Brain pericyte (primary cell): ENCODE data around the gene AGPAT2.

Experiments used
- DNase-seq: peaks from one replicate; pipeline ENCODE4 v3.0.0-alpha.2; 2012; ENCODE audit warnings: low read depth, low spot score

Gene AGPAT2

DNA sequence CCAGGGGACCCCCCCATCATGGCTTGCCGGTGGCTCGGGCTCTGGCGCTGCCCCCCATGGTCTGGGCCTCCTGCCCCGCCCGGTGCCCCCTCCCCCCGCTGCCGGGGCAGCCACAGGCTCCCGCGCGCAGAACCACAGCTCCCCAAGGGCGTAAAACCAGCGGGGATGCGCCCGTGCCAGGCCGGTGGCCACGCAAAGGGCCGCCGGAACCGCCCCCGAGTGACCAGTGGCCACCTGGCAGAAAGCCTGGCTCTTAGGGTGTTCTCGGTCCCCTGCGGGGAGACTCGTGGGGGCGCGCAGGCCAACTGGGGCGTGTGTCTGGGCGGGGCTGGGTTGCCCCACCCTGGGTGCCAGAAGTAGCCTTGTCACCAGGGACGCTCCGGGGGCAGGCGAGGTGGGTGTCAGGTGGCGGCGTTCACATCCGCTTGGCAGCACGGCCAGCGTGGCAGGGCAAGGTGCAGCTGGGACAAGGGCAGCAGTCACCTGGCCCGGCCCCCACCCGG, 515 bp upstream of the AGPAT2 start:
- no peak for DNase-seq

- no peak for DNase-seq
Measured at GRCh38 chr9:136686534-136686793, 793 bp downstream of the AGPAT2 start.

- no peak for DNase-seq
Measured at GRCh38 chr9:136685790-136686533, 1.3 kb downstream of the AGPAT2 start.

DNA sequence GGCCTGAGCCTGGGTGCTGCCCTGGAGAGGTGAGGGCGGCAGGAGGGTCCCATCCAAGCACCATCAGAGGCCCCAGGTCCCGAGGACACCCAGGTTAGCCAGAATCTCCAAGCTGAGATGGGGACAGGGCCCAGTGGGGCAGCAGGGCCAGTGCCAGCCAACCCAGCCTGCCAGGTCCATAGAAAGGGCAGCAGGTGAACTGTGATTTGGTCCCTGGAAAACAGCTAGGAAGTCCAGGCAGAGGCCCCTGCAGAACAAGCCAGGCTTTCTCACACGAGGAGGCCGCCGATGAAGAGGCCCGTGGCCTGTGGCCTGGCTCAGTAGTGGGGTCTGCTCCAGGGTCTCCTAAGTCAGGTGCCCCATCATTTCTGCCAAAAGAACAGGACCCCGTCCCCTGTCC, 2.0 kb downstream of the AGPAT2 start:
- DNase-seq = no peak

DNA sequence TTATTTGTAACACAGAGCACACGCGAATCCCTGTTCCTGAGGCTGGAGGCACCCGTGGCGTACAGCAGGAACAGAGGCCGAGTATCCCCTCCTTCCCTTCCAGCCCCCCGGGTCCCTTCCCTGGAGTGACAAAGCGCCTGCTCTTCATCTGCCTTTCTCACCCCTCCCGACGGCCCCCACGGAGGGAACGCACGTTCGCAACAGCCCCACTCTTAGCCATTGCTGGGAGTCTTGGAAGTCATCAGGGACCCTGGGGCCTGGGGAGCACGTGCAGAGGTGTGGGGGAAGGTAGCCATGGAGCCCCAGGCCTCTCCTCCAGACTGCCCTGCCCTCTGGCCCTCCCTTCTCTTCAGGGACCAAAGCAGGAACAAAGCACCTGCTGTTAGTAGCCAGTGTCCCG, 2.5 kb downstream of the AGPAT2 start:
- no peak for DNase-seq

GRCh38 chr9:136684339-136684738, 2.9 kb downstream of the AGPAT2 start:
- DNase-seq = no peak

DNA sequence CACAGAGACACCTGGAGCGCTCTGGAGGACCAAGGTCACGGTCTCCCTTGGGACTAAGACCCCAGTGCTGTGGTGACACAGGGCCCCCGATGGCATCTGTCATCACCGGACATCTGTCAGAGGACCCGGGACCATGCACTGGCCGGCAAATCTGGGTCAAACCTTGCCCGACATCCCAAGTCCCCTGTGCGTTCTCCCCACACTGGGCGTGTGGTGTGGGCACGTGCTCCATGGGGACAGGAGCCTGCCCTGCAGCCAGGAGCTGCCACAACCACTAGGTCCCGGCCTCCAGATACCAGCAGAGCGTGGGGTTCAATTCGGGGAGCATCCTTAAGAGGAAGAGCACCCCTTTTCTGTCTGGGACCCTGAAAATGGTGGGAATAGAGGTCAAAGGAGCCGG, 3.5 kb downstream of the AGPAT2 start:
- no peak for DNase-seq

- DNase-seq = no peak
Measured at GRCh38 chr9:136683173-136683745, 4.0 kb downstream of the AGPAT2 start.

DNA sequence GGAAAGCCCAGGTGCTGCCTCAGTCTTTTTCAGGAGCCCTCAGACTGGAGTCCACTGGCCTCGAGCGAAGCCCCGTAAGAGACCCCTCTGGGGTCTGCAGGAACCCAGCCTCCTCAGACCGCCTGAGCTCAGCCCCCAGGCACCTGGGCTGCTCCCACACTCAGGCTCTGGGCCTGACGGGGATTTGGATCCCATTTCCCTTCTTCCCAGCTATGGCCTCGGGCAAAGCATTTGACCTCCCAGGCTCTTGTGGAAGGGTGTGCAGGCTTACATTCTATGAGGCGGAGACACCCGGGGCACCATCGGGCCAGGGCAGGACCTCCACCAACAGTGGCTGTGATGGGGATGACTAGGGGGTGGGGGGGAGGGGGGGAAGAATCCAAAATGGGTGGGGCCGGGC, 4.5 kb downstream of the AGPAT2 start:
- DNase-seq = no peak

DNA sequence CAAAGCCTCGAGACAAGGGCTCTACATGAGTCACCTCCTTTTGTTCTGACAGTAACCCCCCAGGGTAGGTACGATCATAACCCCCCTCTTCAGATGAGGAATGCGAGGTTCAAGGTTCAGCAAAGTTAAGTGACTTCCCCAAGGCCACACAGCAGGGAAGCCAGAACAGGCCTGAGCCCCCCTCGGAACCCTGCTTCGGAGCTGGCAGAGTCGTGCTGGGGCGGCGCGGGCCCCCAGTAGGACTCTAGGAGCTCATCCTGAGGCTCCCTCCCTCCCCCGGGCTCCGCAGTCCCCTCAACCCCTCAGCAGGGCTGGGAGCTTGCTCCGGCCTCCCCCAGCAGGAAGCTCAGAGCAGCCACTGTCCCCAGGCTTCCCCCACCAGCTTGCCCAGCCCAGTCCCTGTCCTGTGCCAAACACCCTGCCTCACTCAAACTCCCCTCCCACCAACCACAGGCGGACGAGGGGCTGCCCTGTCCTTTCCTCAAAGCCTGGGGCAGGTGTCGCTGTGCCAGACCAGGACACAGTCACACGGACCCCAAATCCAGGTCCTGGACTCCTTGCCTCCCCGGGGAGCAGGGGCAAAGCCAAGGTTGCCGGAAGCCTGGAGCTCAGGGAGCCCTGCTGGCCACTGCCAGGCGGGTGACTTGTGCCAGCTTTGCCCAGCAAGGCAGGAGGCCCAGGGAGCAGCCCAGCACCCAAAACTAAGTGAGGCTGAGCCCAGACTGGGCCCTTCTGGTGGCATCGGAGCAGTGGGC, 5.1 kb downstream of the AGPAT2 start:
- no peak for DNase-seq

GRCh38 chr9:136681029-136681428, 6.2 kb downstream of the AGPAT2 start:
- DNase-seq = no peak

DNA sequence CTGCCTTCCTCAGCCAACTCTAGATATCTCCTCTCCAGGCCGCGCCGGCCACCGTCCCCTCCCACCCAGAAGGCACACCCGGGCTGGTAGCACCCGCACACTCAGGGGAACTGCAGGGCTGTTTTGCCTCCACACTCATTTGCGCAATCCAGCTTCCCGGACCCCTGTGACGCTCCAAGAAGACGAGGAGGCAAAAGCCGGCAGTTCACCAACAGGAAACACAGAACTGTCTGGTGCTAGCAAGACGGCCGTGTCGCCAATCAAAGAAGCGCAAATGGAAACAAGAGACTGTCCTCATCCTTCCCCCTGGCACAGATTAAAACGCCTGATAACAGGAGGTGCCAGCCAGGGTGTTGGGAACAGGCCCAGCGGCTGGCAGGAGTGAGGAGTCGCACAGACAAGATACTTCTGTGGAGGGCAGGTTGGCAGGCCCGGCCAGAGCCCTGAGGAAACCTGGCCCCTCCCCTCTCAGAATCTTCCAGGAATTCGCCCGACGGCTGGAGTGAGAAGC, 7.8 kb downstream of the AGPAT2 start:
- DNase-seq = no peak

- no peak for DNase-seq
Measured at GRCh38 chr9:136678624-136679023, 8.6 kb downstream of the AGPAT2 start.

DNA sequence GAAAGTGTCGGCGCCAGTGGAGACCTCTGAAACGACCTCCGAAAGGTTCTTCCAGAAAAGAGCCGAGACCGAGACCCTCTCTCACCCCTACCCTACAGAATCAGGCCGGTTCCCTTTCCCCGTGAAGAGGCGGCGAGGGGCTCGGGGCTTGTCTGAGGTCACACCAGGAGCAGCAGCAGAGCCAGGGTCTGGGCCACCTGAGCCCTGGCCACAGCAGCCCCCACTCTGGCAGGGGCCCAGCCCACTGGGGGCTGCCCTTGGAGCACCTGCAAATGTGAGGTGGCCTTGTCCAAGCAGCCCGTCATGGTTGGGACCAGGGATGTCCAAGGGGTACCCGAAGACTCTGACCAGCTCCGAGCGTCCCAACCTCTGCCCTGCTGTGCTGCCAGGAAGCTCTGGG, 9.2 kb downstream of the AGPAT2 start:
- DNase-seq = no peak

GRCh38 chr9:136676920-136677686, 10.2 kb downstream of the AGPAT2 start:
- DNase-seq = no peak

- DNase-seq = no peak
Measured at GRCh38 chr9:136676297-136676794, 10.9 kb downstream of the AGPAT2 start.

- DNase-seq = no peak
Measured at GRCh38 chr9:136675477-136676296, 11.6 kb downstream of the AGPAT2 start.

DNA sequence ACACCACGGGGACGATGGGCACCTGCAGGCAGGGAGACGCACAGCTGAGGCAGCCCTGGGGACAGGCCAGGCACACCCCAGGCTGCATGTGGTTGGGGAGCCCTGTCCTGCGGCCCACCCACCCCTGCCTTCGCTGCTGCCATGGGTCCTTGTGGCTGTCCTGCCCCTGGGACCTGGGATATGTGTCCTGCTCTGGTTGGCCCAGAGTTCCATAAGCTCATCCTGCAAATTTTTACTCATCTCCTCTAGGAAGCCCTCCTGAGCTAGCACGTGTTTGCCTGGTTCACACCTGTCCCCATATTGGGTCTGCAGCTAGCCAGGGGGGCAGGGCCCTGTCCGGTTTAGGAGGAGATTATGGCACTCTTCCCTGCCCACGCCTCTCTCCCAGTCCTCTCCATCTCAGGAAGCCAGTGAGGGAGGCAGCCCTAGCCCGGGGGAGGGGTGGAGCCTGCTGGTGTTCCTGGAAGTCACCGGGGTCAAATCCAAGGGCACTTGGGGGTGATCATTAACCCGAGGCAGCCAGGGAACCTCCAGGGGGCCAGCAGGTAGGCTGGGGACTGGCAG, 12.4 kb downstream of the AGPAT2 start:
- DNase-seq = no peak

GRCh38 chr9:136673975-136674785, 13.1 kb downstream of the AGPAT2 start:
- no peak for DNase-seq
